Activated naive CD8-positive, alpha-beta T cell (primary cell): ENCODE results near the gene UGT2B15.

Experiments
- H3K27ac Mint-ChIP-seq: one replicate; pipeline ENCODE4 v1.8.0; 2021; ENCODE audit warnings: mixed read lengths
- H3K27me3 Mint-ChIP-seq: one replicate; pipeline ENCODE4 v1.8.0; 2021; ENCODE audit warnings: mixed read lengths
- H3K36me3 Mint-ChIP-seq: one replicate; pipeline ENCODE4 v1.8.0; 2021; ENCODE audit warnings: mixed read lengths
- H3K4me1 Mint-ChIP-seq: one replicate; pipeline ENCODE4 v1.8.0; 2021; ENCODE audit warnings: low read depth, mixed read lengths
- H3K4me3 Mint-ChIP-seq: one replicate; pipeline ENCODE4 v1.8.0; 2021; ENCODE audit warnings: mild to moderate bottlenecking, mixed read lengths
- H3K9me3 Mint-ChIP-seq: one replicate; pipeline ENCODE4 v1.8.0; 2021; ENCODE audit warnings: low read depth, mixed read lengths

Gene UGT2B15

GRCh38 chr4:68615699-68616422 lies 54.6 kb downstream of the UGT2B15 start:
- Mint-ChIP-seq H3K9me3 (no peaks in the 10 kb centered on the region), H3K4me3 (no peak overlapping the region), H3K4me1 (no peaks in the 10 kb centered on the region), H3K27me3 (no peaks in the 10 kb centered on the region), H3K36me3 (no peaks in the 10 kb centered on the region), H3K27ac (no peak overlapping the region)

GRCh38 chr4:68613752-68614151 lies 56.7 kb downstream of the UGT2B15 start:
- Mint-ChIP-seq H3K27me3 (no peaks in the 10 kb centered on the region), H3K4me1 (no peaks in the 10 kb centered on the region), H3K27ac (no peak overlapping the region), H3K4me3 (no peak overlapping the region), H3K36me3 (no peaks in the 10 kb centered on the region), H3K9me3 (no peaks in the 10 kb centered on the region)

- H3K4me1 Mint-ChIP-seq: no peaks in the 10 kb centered on the region
- no peaks in the 10 kb centered on the region for H3K36me3 Mint-ChIP-seq
- no peak overlapping the region for H3K27ac Mint-ChIP-seq
- no peaks in the 10 kb centered on the region for H3K9me3 Mint-ChIP-seq
- no peaks in the 10 kb centered on the region for H3K27me3 Mint-ChIP-seq
- no peak overlapping the region for H3K4me3 Mint-ChIP-seq
These were observed 64.2 kb downstream of the UGT2B15 start for GRCh38 chr4:68606240-68606639.

GRCh38 chr4:68599150-68599549 lies 71.3 kb downstream of the UGT2B15 start:
- H3K4me1 Mint-ChIP-seq: no peaks in the 10 kb centered on the region
- no peaks in the 10 kb centered on the region for H3K36me3 Mint-ChIP-seq
- H3K27ac Mint-ChIP-seq: no peak overlapping the region
- no peak overlapping the region for H3K4me3 Mint-ChIP-seq
- no peaks in the 10 kb centered on the region for H3K9me3 Mint-ChIP-seq
- H3K27me3 Mint-ChIP-seq: no peaks in the 10 kb centered on the region

- no peak overlapping the region for H3K4me3 Mint-ChIP-seq
- no peaks in the 10 kb centered on the region for H3K9me3 Mint-ChIP-seq
- no peak overlapping the region for H3K27ac Mint-ChIP-seq
- H3K36me3 Mint-ChIP-seq: no peaks in the 10 kb centered on the region
- H3K4me1 Mint-ChIP-seq: no peaks in the 10 kb centered on the region
- H3K27me3 Mint-ChIP-seq: no peaks in the 10 kb centered on the region
These were observed 73.0 kb downstream of the UGT2B15 start for GRCh38 chr4:68597482-68597881.
